HL-60 (cell line): Measurements from ENCODE around the gene DTD2.

ENCODE experiments used
- DNase-seq, 2 experiments: peaks; one replicate each; pipeline ENCODE4 v3.0.0-alpha.2; 2010 to 2020; ENCODE audit warnings: low read depth in 1 of 2, low spot score in 1 of 2
- H3K27ac ChIP-seq: fragments of 250-450 bp; sonication (Bioruptor Pico); replicated peaks from 2 replicates; pipeline ENCODE4 v1.5.1; 2020; ENCODE audit warnings: mild to moderate bottlenecking, moderate library complexity
- H3K27me3 ChIP-seq: fragments of 250-450 bp; sonication (Bioruptor Pico); 2 replicates; pipeline ENCODE4 v1.5.1; 2021; ENCODE audit warnings: mild to moderate bottlenecking, moderate library complexity; ENCODE audit not compliant: insufficient read depth, poor library complexity, severe bottlenecking
- H3K4me3 ChIP-seq: replicated peaks from 2 replicates; pipeline ENCODE4 v1.5.1; 2011; ENCODE audit warnings: mild to moderate bottlenecking, control low read depth, low read length; ENCODE audit not compliant: insufficient read depth
- CTCF ChIP-seq: IDR thresholded peaks from one replicate; pipeline ENCODE4 v1.5.1; 2011; ENCODE audit warnings: low read length, control low read depth, inconsistent platforms; ENCODE audit not compliant: insufficient read depth
- GABPA ChIP-seq: IDR thresholded peaks from 2 replicates; pipeline ENCODE4 v1.6.1; 2012; ENCODE audit warnings: low read depth
- POLR2AphosphoS5 ChIP-seq: IDR thresholded peaks from 2 replicates; pipeline ENCODE4 v1.6.1; 2012; ENCODE audit warnings: low read depth
- REST ChIP-seq: IDR thresholded peaks from 2 replicates; pipeline ENCODE4 v1.6.1; 2012; ENCODE audit warnings: low read depth; ENCODE audit not compliant: insufficient replicate concordance
- SPI1 ChIP-seq: IDR thresholded peaks from 2 replicates; pipeline ENCODE4 v1.6.1; 2012; ENCODE audit warnings: low read depth, mild to moderate bottlenecking, borderline replicate concordance

The DTD2 gene

DNA sequence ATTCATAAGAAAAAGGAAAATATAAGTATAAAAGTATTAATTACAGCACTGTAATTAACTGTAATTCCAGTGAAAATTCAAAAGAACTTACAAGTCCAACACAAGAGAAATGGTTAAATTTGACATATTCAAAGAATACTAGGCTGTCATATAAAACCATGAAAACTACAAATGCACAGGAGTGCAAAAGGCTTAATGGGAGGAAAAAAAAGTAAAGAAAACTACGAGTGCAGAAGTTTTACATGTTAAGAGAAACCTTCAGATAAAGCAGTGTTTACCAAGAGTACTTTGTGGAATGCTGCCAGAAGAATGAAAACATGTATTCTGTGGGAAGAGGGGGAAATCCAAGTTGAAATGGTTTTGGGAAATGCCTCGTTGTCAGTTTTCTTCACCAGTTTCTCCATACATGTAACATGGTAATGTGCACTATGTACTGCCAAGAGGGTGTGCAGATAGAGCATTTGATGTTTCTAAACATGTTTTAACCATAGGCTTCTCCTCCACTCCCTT lies 46.0 kb downstream of the DTD2 start:
- TF ChIP-seq CTCF: no peak
- no peak for TF ChIP-seq SPI1
- no peak for TF ChIP-seq GABPA
- no peak for TF ChIP-seq POLR2AphosphoS5
- TF ChIP-seq REST: no peak
- H3K27ac ChIP-seq: peak overlapping the region; percentile 83
- H3K27me3 ChIP-seq: no peaks in the 10 kb centered on the region
- DNase-seq: no peak
- H3K4me3 ChIP-seq: no peak overlapping the region

GRCh38 chr14:31410048-31410650 lies 47.2 kb downstream of the DTD2 start:
- DNase-seq: peak in 1 of 2 experiments; percentile 72
- Histone ChIP-seq H3K27ac (peak overlapping the region; percentile 83), H3K4me3 (no peak overlapping the region; the same call in 1 of the 2 replicates), H3K27me3 (no peaks in the 10 kb centered on the region)
- TF ChIP-seq SPI1 (peak; percentile 95), GABPA (no peak), REST (no peak), CTCF (no peak), POLR2AphosphoS5 (no peak)

- no peak overlapping the region for H3K27ac ChIP-seq
- no peak overlapping the region for H3K4me3 ChIP-seq
- H3K27me3 ChIP-seq: no peaks in the 10 kb centered on the region
- DNase-seq: no peak
- TF ChIP-seq POLR2AphosphoS5: no peak
- TF ChIP-seq SPI1: no peak
Observed at GRCh38 chr14:31408421-31408820, 48.9 kb downstream of the DTD2 start.

DNA sequence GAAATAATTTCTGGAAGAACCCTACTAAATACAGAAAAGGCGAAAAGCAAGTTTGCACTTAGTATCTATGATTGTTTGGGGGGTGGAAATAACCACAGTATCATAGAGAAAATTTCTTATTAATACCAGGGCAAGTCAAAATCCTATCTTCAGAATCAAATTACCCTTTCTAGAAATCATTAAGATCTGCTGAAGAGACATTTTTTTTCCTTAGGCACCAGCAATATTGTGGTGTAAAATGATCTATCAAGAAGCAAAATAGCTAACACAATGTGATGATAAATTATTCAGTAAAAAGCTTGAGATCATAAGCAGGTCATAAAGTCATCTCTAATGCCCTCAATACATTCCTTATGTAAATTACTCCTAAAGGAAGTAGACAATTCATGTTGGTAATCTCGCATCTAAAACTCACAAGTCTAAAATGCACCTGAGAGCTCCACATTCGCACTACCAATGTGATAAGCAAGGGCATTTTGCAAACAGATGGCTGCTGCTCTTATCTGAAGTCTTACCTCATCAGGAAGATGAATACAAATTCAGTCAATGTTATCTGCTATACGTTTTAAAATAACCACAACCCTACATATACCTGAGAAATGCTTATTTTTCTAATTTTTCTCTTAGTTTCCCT lies 51.6 kb downstream of the DTD2 start:
- TF ChIP-seq SPI1 (no peak), GABPA (no peak), REST (no peak), CTCF (no peak), POLR2AphosphoS5 (no peak)
- no peak overlapping the region for H3K27ac ChIP-seq
- DNase-seq: no peak
- no peak overlapping the region for H3K4me3 ChIP-seq
- H3K27me3 ChIP-seq: no peaks in the 10 kb centered on the region
